ENCODE data around the gene NT5M. TPM values are rescaled to one million over a fixed set of nuclear protein-coding genes. Genes with fewer than 3 reads are reported as not detected.

NT5M gene
- total RNA-seq, 1 donor from 2014 or later = 3.2 TPM

DNA sequence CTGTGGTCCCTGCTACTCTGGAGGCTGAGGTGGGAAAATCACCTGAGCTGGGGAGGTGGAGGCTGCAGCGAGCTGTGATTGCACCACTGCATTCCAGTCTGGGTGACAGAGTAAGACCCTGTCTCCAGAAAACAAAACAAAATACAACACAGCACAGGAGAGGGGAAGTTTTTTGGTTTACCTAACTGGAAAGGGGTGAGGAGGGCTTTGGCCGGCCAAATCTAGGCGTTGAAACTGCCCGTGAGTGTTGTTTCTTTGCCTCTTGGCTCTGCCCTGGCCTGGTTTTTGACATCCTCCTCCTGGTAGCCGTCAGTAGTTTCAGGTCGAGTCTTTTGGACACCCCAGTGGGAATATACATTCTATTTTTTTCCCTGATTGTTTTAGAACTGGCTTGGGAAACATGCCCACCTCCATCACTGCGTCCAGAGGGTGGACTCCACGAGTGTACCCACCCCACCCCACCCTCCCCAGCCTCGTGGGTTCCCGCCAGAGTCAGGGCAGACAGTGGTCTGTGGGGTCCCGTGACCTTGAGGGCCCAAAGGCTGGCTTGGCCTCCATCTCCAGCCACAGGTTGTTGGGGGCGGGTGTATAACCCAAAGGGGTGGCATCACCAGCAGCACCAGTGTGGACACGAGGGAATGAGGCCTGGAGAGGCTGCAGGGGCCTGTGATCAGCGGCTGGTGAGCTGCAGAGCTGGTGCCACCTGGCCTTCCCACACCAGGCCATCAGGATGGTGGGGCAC lies 42.7 kb downstream of the NT5M start:
- TF ChIP-seq POLR2AphosphoS5 (IDR thresholded peaks at IDR 0.05; ENCODE audit: insufficient read depth in 1 of 2, low read depth in 1 of 2) = no peak
- no peak for TF ChIP-seq CTCF (IDR thresholded peaks at IDR 0.05)
- TF ChIP-seq POLR2A (IDR thresholded peaks at IDR 0.05) = no peak
- H3K36me3 ChIP-seq = no peaks in the 10 kb centered on the region
- DNase-seq (ENCODE audit: extremely low spot score in 2 of 2) = no peak
- no peaks in the 10 kb centered on the region for H3K4me1 ChIP-seq
- H3K27me3 ChIP-seq = no peaks in the 10 kb centered on the region
- H3K27ac ChIP-seq = no peak overlapping the region
- H3K9me3 ChIP-seq = no peaks in the 10 kb centered on the region
- H3K4me3 ChIP-seq = no peak overlapping the region
- intact Hi-C loops (cut with DNase I) = no loop called here

DNA sequence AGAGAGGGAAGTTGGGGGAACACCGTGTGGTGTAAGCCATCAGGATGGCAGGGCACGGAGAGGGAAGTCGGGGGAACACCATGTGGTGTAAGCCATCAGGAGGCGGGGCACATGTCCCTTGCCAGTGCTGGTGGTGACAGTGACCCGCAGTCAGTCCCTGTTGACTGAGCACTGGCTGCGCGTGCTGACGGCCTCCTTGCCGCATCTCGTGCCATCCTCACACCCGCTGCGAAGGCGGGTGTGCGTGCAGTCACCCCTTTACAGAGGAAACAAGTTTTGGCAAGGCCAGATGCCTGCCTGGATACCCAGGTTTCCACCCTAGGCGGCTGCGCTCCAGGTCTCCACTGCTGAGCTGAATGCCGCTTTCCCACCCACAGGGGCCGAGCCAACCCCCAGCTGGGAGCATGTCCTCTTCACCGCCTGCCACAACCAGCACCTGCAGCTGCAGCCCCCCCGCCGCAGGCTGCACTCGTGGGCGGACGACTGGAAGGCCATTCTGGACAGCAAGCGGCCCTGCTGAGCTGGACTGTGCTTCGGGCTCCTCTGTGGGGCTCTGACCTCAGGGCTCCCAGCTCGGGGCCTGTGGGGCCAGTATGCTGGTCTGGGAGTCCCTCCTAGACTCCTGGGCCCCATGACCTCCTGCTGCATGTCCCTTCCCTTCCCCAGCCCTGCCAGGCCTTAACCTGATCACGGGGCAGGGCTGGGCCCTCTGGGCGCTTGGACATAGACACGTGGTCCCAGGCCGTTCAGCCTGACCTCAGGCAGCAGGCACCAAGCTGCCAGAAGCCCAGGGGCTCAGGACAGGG lies 43.5 kb downstream of the NT5M start:
- intact Hi-C loops (cut with DNase I) = no loop called here
- no peaks in the 10 kb centered on the region for H3K9me3 ChIP-seq
- H3K36me3 ChIP-seq = no peaks in the 10 kb centered on the region
- TF ChIP-seq POLR2AphosphoS5 (IDR thresholded peaks at IDR 0.05; ENCODE audit: insufficient read depth in 1 of 2, low read depth in 1 of 2) = no peak
- no peak for TF ChIP-seq POLR2A (IDR thresholded peaks at IDR 0.05)
- TF ChIP-seq CTCF (IDR thresholded peaks at IDR 0.05) = no peak
- no peak overlapping the region for H3K27ac ChIP-seq
- no peaks in the 10 kb centered on the region for H3K27me3 ChIP-seq
- DNase-seq (ENCODE audit: extremely low spot score in 2 of 2) = peak; percentile 78 to 87
- H3K4me3 ChIP-seq = no peak overlapping the region
- no peaks in the 10 kb centered on the region for H3K4me1 ChIP-seq

GRCh38 chr17:17347234-17347955 lies 44.2 kb downstream of the NT5M start:
- Histone ChIP-seq H3K27me3 (no peaks in the 10 kb centered on the region), H3K36me3 (no peaks in the 10 kb centered on the region), H3K9me3 (no peaks in the 10 kb centered on the region), H3K4me3 (no peak overlapping the region), H3K4me1 (peaks cover under 1% of the 10 kb centered on the region), H3K27ac (no peak overlapping the region)
- TF ChIP-seq CTCF (IDR thresholded peaks at IDR 0.05) (no peak), POLR2AphosphoS5 (IDR thresholded peaks at IDR 0.05; ENCODE audit: insufficient read depth in 1 of 2, low read depth in 1 of 2) (no peak), POLR2A (IDR thresholded peaks at IDR 0.05) (no peak)
- intact Hi-C loops (cut with DNase I) = no loop called here
- DNase-seq (ENCODE audit: extremely low spot score in 2 of 2) = peak in 1 of 2 donors; percentile 81

DNA sequence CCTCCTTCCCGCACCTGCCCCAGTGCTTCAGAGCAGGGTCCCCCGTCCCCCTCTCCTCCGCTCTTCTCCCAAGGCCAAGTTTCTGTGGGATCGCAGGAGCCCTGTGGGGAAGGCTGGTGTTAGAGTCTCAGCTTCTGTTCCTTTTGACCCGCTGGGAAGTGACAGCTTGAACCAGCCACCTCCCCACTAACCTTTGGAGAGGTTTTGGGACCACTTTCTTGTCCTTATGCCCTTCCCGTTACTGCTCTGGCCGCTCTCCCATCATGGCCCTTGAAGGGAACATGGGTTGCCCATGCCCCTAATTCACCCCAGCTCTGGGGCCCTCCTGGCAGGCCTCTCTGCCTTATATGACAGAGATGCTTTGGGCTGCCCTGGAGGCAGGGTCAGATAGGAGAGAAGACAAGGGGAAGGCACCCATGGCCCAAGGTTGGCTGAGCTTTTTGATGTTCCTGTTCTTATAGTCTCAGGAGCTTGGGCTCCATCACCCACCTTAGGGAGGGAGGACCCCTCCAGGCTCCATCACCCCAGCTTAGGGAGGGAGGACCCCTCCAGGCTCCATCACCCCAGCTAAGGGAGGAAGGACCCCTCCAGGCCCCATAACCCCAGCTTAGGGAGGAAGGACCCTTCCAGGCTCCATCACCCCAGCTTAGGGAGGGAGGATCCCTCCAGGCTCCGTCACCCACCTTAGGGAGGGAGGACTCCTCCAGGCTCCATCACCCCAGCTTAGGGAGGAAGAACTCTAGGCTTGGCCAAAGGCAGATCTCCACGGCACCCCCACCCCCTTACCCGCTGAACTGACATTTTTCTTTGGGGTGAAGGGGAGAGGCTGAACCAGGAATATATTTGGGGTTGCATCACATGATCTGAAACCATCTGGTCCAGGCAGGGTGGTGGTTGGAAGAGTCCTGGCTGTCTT lies 45.0 kb downstream of the NT5M start:
- no peak for TF ChIP-seq POLR2A (IDR thresholded peaks at IDR 0.05)
- TF ChIP-seq CTCF (IDR thresholded peaks at IDR 0.05) = no peak
- no peak for TF ChIP-seq POLR2AphosphoS5 (IDR thresholded peaks at IDR 0.05; ENCODE audit: insufficient read depth in 1 of 2, low read depth in 1 of 2)
- intact Hi-C loops (cut with DNase I) = no loop called here
- no peaks in the 10 kb centered on the region for H3K9me3 ChIP-seq

More for the DNA sequence above, 45.0 kb downstream of the NT5M start:
- H3K27ac ChIP-seq = no peak overlapping the region
- no peaks in the 10 kb centered on the region for H3K27me3 ChIP-seq
- H3K4me1 ChIP-seq = peaks cover 4% of the 10 kb centered on the region
- peak in 1 of 2 donors; percentile 88 for DNase-seq (ENCODE audit: extremely low spot score in 2 of 2)
- H3K36me3 ChIP-seq = no peaks in the 10 kb centered on the region
- no peak overlapping the region for H3K4me3 ChIP-seq
